Immature natural killer cell (primary cell): ENCODE data around the gene JMJD7. TPM values are rescaled to one million over a fixed set of nuclear protein-coding genes. Genes with fewer than 3 reads are reported as not detected.

Experiments
- DNase-seq, 3 donors: peaks; one replicate each; pipeline ENCODE4 v3.0.0; 2022; ENCODE audit warnings: mixed read lengths in 1 of 3
- H3K27ac Mint-ChIP-seq, 6 donors: one replicate each; pipeline ENCODE4 v1.8.0; 2020; ENCODE audit warnings: mixed read lengths in 6 of 6, mild to moderate bottlenecking in 5 of 6, inconsistent platforms in 4 of 6, moderate library complexity in 3 of 6
- H3K27me3 Mint-ChIP-seq, 3 donors: one replicate each; pipeline ENCODE4 v1.8.0; 2020 to 2021; ENCODE audit warnings: low read depth in 3 of 3, mild to moderate bottlenecking in 3 of 3, mixed read lengths in 3 of 3, moderate library complexity in 3 of 3, inconsistent platforms in 1 of 3
- H3K36me3 Mint-ChIP-seq, 3 donors: one replicate each; pipeline ENCODE4 v1.8.0; 2020; ENCODE audit warnings: mixed read lengths in 3 of 3, inconsistent platforms in 2 of 3, mild to moderate bottlenecking in 2 of 3
- H3K4me1 Mint-ChIP-seq, 2 donors: one replicate each; pipeline ENCODE4 v1.8.0; 2020; ENCODE audit warnings: inconsistent platforms in 2 of 2, mild to moderate bottlenecking in 2 of 2, mixed read lengths in 2 of 2, moderate library complexity in 1 of 2
- H3K4me3 Mint-ChIP-seq, 5 donors: one replicate each; pipeline ENCODE4 v1.8.0; 2020; ENCODE audit warnings: mild to moderate bottlenecking in 5 of 5, mixed read lengths in 5 of 5, inconsistent platforms in 3 of 5, moderate library complexity in 3 of 5
- H3K9me3 Mint-ChIP-seq, 6 donors: one replicate each; pipeline ENCODE4 v1.8.0; 2020; ENCODE audit warnings: mild to moderate bottlenecking in 6 of 6, mixed read lengths in 6 of 6, inconsistent platforms in 4 of 6, moderate library complexity in 3 of 6
- polyA plus RNA-seq, 3 donors: library from polyadenylated mRNA; unstranded; fragments of 300-500 nt; fragmentation: Illumina TruSeq; gene quantifications; one replicate each; pipeline ENCODE4 v1.2.3, GENCODE V29; 2021

JMJD7 gene
- polyA plus RNA-seq, 3 donors from 2014 or later, result 20.6 to 57.4 (median 23.6) TPM

- H3K9me3 Mint-ChIP-seq, result no peaks in the 10 kb centered on the region
- no peak overlapping the region for H3K27ac Mint-ChIP-seq
- peaks cover 0 to 13% (median 5%) of the 10 kb centered on the region in 3 donors for H3K36me3 Mint-ChIP-seq
- no peak for DNase-seq
- H3K4me3 Mint-ChIP-seq, result no peak overlapping the region
- no peaks in the 10 kb centered on the region for H3K4me1 Mint-ChIP-seq
- H3K27me3 Mint-ChIP-seq, result no peaks in the 10 kb centered on the region
Observed at GRCh38 chr15:41847981-41848380, 20.1 kb downstream of the JMJD7 start.

GRCh38 chr15:41848631-41849030 is 20.7 kb downstream of the JMJD7 start:
- no peaks in the 10 kb centered on the region for H3K9me3 Mint-ChIP-seq
- no peaks in the 10 kb centered on the region for H3K27me3 Mint-ChIP-seq
- no peak overlapping the region for H3K4me3 Mint-ChIP-seq
- no peak for DNase-seq
- no peak overlapping the region for H3K27ac Mint-ChIP-seq
- H3K4me1 Mint-ChIP-seq, result no peaks in the 10 kb centered on the region
- H3K36me3 Mint-ChIP-seq, result peaks cover 0 to 10% (median 5%) of the 10 kb centered on the region in 3 donors

DNA sequence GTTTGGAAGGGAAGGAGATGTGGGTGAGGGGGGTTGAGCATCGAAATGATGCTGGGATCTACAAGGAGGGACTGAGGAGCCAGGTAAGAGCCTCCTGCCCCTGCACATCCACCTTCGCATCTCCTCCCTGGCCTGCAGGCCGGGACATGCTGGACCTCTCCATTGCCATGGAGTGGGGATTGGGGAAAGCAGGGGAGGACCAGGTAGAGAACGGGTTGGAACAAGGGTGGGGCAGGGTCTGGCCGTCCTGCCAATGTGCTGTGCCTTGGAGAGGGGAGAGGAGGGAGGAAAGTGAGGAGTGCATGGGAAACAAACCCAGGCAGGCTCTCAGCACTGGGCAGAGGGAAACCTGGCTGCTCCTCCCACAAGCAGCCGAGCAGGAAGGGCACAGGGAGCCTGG is 21.3 kb downstream of the JMJD7 start:
- DNase-seq, result no peak
- Mint-ChIP-seq H3K4me1 (no peaks in the 10 kb centered on the region), H3K9me3 (no peaks in the 10 kb centered on the region), H3K27ac (peak overlapping the region in 1 of 6 donors; percentile 45), H3K27me3 (no peaks in the 10 kb centered on the region), H3K36me3 (peaks cover 0 to 10% (median 5%) of the 10 kb centered on the region in 3 donors), H3K4me3 (no peak overlapping the region)

DNA sequence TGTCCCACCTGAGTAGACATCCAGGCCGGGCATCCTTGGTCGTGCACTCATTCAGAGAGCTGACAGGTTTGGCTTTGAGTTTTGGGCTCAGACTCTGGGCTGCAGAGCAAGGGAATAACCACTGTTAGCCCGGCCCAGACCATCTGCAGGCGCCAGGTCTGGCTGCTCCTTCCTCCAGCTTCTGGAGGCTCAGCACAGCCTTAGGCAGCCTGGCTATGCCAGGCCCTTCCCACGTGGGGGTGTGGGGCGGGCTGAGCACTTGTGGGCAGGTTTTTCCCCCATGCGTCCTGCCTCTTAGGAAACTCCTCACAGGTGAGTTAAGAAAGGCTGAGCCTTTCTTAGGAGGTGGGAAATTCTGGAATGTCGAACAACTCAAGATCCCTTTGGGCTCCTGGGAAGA is 22.0 kb downstream of the JMJD7 start:
- no peaks in the 10 kb centered on the region for H3K4me1 Mint-ChIP-seq
- no peaks in the 10 kb centered on the region for H3K27me3 Mint-ChIP-seq
- peaks cover 0 to 10% (median 5%) of the 10 kb centered on the region in 3 donors for H3K36me3 Mint-ChIP-seq
- no peak overlapping the region for H3K4me3 Mint-ChIP-seq
- H3K27ac Mint-ChIP-seq, result no peak overlapping the region
- no peaks in the 10 kb centered on the region for H3K9me3 Mint-ChIP-seq
- DNase-seq, result no peak

DNA sequence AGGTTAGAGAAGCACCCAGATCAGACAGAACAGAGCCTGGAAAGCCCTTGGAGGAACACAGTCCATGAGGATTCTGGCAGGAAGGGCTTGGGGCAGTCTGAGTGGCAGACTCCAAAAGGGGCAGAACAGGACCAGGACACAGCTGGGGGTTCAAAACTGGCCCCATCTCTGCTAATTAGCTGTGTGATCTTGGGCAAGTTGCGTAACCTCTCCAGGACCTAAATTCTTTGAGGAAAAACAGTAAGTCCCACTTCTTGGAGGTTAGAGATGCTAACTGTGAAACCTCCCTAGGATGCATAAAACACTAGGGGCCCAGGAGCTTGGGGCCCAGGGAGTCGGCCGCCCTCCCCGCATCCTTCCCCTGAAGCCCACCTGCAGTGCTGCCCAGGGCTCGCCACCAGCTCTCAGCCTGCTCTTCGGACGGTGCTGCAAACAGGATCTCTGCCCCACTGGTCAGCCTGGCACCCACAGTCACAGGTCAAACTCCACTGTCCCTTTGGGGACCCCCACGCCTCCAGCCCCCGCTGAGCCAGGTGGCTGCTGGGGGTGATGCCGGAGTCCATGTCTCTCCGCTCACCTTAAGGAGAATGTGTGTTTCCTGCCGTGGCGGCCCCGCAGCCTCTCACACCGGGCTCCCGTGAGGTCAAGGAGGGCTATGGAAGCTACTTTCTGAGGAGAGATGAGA is 22.7 kb downstream of the JMJD7 start:
- H3K9me3 Mint-ChIP-seq, result no peaks in the 10 kb centered on the region
- DNase-seq, result no peak
- H3K4me3 Mint-ChIP-seq, result no peak overlapping the region

GRCh38 chr15:41851167-41851523 is 23.3 kb downstream of the JMJD7 start:
- Mint-ChIP-seq H3K4me3 (no peak overlapping the region), H3K9me3 (no peaks in the 10 kb centered on the region), H3K27ac (no peak overlapping the region), H3K36me3 (peaks cover 0 to 7% (median 5%) of the 10 kb centered on the region in 3 donors), H3K4me1 (no peaks in the 10 kb centered on the region), H3K27me3 (peaks cover 0 to 4% (median 0%) of the 10 kb centered on the region in 3 donors)
- DNase-seq, result no peak

More for the DNA sequence above, 22.7 kb downstream of the JMJD7 start:
- Mint-ChIP-seq H3K4me1 (no peaks in the 10 kb centered on the region), H3K27ac (no peak overlapping the region), H3K27me3 (peaks cover 0 to 3% (median 0%) of the 10 kb centered on the region in 3 donors), H3K36me3 (peaks cover 0 to 9% (median 5%) of the 10 kb centered on the region in 3 donors)

DNA sequence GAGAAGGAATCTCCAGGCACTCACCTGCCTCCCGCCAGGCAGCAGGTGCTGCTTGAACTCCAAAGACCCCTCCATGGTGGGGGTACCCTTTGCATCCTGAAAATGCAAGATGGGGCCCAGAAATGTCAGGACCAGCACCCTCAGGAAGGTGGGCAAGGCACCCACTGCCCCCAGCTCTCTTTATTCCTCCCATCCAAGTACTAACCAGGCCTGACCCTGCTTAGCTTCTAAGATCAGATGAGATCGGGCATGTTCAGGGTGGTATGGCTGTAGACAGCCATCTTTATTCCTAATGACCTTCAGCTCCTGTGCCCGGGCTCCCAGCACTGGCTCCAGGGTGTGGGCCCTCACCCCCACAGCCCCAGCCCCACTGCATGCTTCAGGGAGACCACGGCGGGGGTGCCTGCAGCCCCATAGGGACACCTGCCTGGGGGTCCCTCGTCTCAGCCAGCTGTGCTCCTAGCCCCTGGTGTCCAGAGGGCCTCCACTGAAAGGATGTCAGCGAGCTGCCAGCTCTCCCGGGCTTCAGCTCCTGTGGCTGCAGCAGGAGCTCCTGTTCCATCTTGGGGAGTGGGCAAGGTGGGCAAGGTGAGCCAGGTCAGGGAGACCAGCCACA is 24.0 kb downstream of the JMJD7 start:
- Mint-ChIP-seq H3K9me3 (no peaks in the 10 kb centered on the region), H3K27ac (peak overlapping the region in 1 of 6 donors; percentile 26), H3K4me3 (no peak overlapping the region), H3K27me3 (peaks cover 0 to 4% (median 0%) of the 10 kb centered on the region in 3 donors), H3K4me1 (no peaks in the 10 kb centered on the region), H3K36me3 (peaks cover 0 to 7% (median 5%) of the 10 kb centered on the region in 3 donors)
- DNase-seq, result no peak

- Mint-ChIP-seq H3K27me3 (peaks cover 0 to 6% (median 0%) of the 10 kb centered on the region in 3 donors), H3K36me3 (peaks cover 0 to 6% (median 5%) of the 10 kb centered on the region in 3 donors), H3K27ac (no peak overlapping the region), H3K9me3 (no peaks in the 10 kb centered on the region), H3K4me1 (no peaks in the 10 kb centered on the region), H3K4me3 (no peak overlapping the region)
- DNase-seq, result no peak
Observed at GRCh38 chr15:41852736-41853590, 25.1 kb downstream of the JMJD7 start.

DNA sequence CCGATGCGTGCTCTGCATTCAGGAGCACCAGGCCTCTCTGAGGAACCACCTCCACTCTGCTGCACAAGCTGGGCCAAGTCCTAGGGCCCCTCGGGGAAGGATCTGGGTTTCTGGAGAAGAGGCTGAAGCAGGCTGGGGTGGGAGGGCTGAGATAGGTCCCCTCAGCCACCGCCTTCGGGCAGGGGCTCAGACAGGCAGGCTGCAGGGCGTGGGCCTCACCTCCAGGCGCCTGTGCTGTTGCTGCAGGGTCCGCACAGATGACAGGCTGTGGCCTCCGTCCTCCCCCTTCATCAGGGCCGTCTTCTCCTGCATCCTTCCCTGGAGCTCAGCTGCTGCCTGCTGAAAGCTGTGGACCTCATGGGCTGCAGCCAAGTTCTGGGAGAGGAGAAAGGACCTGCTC is 25.9 kb downstream of the JMJD7 start:
- H3K4me3 Mint-ChIP-seq, result no peak overlapping the region
- no peak overlapping the region for H3K27ac Mint-ChIP-seq
- H3K27me3 Mint-ChIP-seq, result peaks cover 0 to 9% (median 0%) of the 10 kb centered on the region in 3 donors
- H3K4me1 Mint-ChIP-seq, result no peaks in the 10 kb centered on the region
- H3K36me3 Mint-ChIP-seq, result no peaks in the 10 kb centered on the region
- no peak for DNase-seq
- H3K9me3 Mint-ChIP-seq, result no peaks in the 10 kb centered on the region

- Mint-ChIP-seq H3K27me3 (peaks cover 0 to 9% (median 0%) of the 10 kb centered on the region in 3 donors), H3K36me3 (no peaks in the 10 kb centered on the region), H3K9me3 (no peaks in the 10 kb centered on the region), H3K27ac (no peak overlapping the region), H3K4me1 (no peaks in the 10 kb centered on the region), H3K4me3 (no peak overlapping the region)
- no peak for DNase-seq
Observed at GRCh38 chr15:41854443-41854842, 26.6 kb downstream of the JMJD7 start.

DNA sequence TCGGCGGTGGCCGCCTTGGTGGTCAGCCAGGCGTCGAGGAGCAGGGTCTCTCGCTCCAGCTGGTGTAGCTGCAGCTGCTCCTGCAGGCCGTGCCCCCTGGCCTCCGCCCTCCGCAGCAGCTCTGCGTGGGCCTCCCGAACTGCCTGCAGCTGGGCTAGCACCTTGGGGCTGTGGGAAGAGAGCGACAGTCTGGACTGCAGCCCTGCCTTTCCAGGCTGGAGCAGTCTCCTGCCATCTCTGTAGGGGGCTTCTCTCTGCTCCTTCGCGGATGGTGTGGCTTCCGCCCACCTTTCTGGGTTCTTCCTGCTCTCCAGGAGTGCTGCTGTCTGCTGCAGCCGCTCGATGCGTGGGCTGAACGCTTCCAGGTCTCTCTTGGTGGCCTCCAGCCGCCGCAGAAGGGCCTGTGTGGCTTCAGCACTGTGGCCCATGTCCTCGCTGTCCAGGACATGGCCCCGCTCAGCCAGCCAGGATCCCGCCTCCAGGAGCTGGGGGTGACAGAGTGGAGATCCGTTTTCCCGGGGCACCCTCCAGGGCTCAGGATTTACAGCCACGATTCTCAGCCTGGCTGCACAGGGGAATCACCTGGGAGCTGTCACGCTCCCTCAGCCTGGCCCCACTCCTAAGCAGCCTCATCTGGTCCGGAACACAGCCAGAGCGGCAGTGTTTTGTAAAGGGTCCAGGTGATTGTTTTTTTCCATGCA is 27.5 kb downstream of the JMJD7 start:
- no peaks in the 10 kb centered on the region for H3K36me3 Mint-ChIP-seq
- H3K4me3 Mint-ChIP-seq, result no peak overlapping the region
- no peak overlapping the region for H3K27ac Mint-ChIP-seq
- peaks cover 0 to 9% (median 0%) of the 10 kb centered on the region in 3 donors for H3K27me3 Mint-ChIP-seq
- H3K9me3 Mint-ChIP-seq, result no peaks in the 10 kb centered on the region
- DNase-seq, result no peak
- H3K4me1 Mint-ChIP-seq, result peaks cover 0 to 4% of the 10 kb centered on the region in 2 donors

- H3K4me1 Mint-ChIP-seq, result peaks cover 0 to 4% of the 10 kb centered on the region in 2 donors
- H3K36me3 Mint-ChIP-seq, result no peaks in the 10 kb centered on the region
- H3K9me3 Mint-ChIP-seq, result no peaks in the 10 kb centered on the region
- DNase-seq, result no peak
- peaks cover 0 to 9% (median 0%) of the 10 kb centered on the region in 3 donors for H3K27me3 Mint-ChIP-seq
- no peak overlapping the region for H3K27ac Mint-ChIP-seq
- no peak overlapping the region for H3K4me3 Mint-ChIP-seq
Observed at GRCh38 chr15:41856262-41856661, 28.4 kb downstream of the JMJD7 start.

GRCh38 chr15:41856716-41857115 is 28.8 kb downstream of the JMJD7 start:
- Mint-ChIP-seq H3K4me3 (no peak overlapping the region), H3K36me3 (no peaks in the 10 kb centered on the region), H3K27ac (no peak overlapping the region), H3K27me3 (peaks cover 0 to 9% (median 0%) of the 10 kb centered on the region in 3 donors), H3K9me3 (no peaks in the 10 kb centered on the region), H3K4me1 (peaks cover 0 to 4% of the 10 kb centered on the region in 2 donors)
- DNase-seq, result no peak
